KMS-11 (cell line): ENCODE results near the gene NELL1.

Source experiments
- H2AFZ ChIP-seq: fragments of 200-600 bp; sonication (generic); 2 replicates; pipeline ENCODE4 v1.6.1; 2016; ENCODE audit warnings: antibody characterized with exemption, mixed run types, low read depth
- H3K27ac ChIP-seq: fragments of 200-600 bp; sonication (generic); 2 replicates; pipeline ENCODE4 v1.6.1; 2016; ENCODE audit warnings: mild to moderate bottlenecking, mixed run types
- H3K27me3 ChIP-seq: fragments of 200-600 bp; sonication (generic); 2 replicates; pipeline ENCODE4 v1.6.1; 2017; ENCODE audit warnings: mild to moderate bottlenecking, low read depth, mixed run types, moderate library complexity; ENCODE audit not compliant: insufficient read depth
- H3K36me3 ChIP-seq: fragments of 200-600 bp; sonication (generic); 2 replicates; pipeline ENCODE4 v1.6.1; 2017; ENCODE audit warnings: mild to moderate bottlenecking, mixed run types; ENCODE audit not compliant: insufficient read depth
- H3K4me1 ChIP-seq: fragments of 200-600 bp; sonication (generic); 2 replicates; pipeline ENCODE4 v1.6.1; 2016; ENCODE audit warnings: mild to moderate bottlenecking, low read depth, mixed run types; ENCODE audit not compliant: poor library complexity, severe bottlenecking
- H3K4me2 ChIP-seq: fragments of 200-600 bp; sonication (generic); 2 replicates; pipeline ENCODE4 v1.7.0; 2016; ENCODE audit warnings: mild to moderate bottlenecking, mixed run types
- H3K4me3 ChIP-seq: fragments of 200-600 bp; sonication (generic); IDR thresholded peaks from 2 replicates; pipeline ENCODE4 v1.6.1; 2017; ENCODE audit warnings: low read depth, low read length, mixed read lengths; ENCODE audit not compliant: insufficient read depth
- H3K79me2 ChIP-seq: fragments of 200-600 bp; sonication (generic); 2 replicates; pipeline ENCODE4 v1.6.1; 2016; ENCODE audit warnings: low read depth, mixed run types; ENCODE audit not compliant: insufficient read depth
- H3K9ac ChIP-seq: fragments of 200-600 bp; sonication (generic); 2 replicates; pipeline ENCODE4 v1.6.1; 2016; ENCODE audit warnings: mild to moderate bottlenecking, mixed run types
- H4K20me1 ChIP-seq: fragments of 200-600 bp; sonication (generic); 2 replicates; pipeline ENCODE4 v1.6.1; 2016; ENCODE audit warnings: mild to moderate bottlenecking, mixed run types; ENCODE audit not compliant: insufficient read depth
- CTCF ChIP-seq: fragments of 200-600 bp; sonication (generic); conservative IDR thresholded peaks from 2 replicates; pipeline ENCODE4 v1.6.1; 2017; ENCODE audit warnings: low read depth, mild to moderate bottlenecking, antibody characterized with exemption, low read length, moderate library complexity, mixed read lengths

Gene NELL1

DNA sequence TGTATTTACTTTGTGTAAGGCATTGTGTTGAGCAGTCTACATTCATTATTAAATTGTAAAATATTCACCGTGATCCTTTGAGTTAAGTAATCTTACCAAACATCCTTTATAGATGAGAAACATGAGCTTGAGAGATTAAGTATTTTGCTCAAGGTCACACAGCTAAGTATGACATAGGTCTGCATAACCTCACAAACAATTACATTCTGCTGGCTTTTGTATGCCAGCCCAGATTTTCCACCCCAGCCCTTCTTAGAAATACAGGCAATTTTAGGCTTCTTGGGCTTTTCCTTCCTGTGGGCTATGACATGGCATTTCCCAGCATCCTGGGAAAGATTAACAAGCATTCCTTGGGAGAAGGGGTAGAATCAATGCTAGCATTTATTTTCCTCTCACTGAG, 357.3 kb downstream of the NELL1 start:
- no peak for TF ChIP-seq CTCF
- no peaks in the 10 kb centered on the region for H4K20me1 ChIP-seq
- H2AFZ ChIP-seq: no peak overlapping the region
- no peaks in the 10 kb centered on the region for H3K27me3 ChIP-seq
- H3K9ac ChIP-seq: no peak overlapping the region
- no peak overlapping the region for H3K4me3 ChIP-seq
- no peak overlapping the region for H3K27ac ChIP-seq
- H3K79me2 ChIP-seq: no peaks in the 10 kb centered on the region
- no peak overlapping the region for H3K4me2 ChIP-seq
- H3K36me3 ChIP-seq: no peaks in the 10 kb centered on the region
- no peaks in the 10 kb centered on the region for H3K4me1 ChIP-seq

DNA sequence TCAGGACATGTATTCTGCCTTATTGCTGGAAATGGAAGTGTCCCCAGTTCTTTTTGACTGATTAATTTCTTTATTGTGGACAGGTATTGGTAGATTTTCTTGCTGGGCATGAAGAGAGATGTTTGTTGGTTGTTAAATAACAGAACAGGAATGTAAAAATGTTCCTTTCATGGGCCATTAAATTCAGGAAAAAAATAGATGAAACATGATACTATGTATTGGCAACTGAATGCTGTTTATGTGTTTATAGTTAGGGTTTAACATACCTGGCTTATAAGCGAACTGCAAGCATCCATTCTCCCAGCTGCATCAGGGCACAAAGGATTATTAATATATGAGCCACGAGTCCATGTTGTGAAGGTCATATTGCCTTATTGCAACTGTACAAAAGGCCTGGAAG, 368.5 kb downstream of the NELL1 start:
- H3K27ac ChIP-seq: no peak overlapping the region
- no peaks in the 10 kb centered on the region for H3K79me2 ChIP-seq
- no peak overlapping the region for H2AFZ ChIP-seq
- no peak overlapping the region for H3K9ac ChIP-seq
- no peak for TF ChIP-seq CTCF
- no peaks in the 10 kb centered on the region for H3K27me3 ChIP-seq
- no peak overlapping the region for H3K4me2 ChIP-seq
- H3K4me3 ChIP-seq: no peak overlapping the region
- no peaks in the 10 kb centered on the region for H4K20me1 ChIP-seq
- H3K4me1 ChIP-seq: no peaks in the 10 kb centered on the region
- no peaks in the 10 kb centered on the region for H3K36me3 ChIP-seq

DNA sequence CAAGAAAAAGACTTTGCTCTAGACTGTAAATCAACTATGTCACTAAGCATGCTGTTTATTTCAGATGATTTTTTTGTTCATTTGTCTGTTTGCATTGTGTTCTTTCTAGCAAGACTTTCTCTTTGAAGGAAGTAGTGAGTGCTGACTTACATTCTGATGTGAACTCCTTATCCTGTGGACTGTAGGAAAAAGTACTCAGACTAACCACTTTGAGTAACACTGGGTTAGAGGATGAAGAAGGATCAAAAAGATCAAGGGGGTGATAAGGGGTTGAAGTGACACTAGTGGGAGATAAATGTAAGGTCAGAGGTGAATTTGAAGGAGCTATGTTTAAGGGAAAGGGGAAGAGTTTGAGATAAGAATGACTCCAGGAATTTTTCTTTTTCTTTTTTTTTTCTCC, 369.4 kb downstream of the NELL1 start:
- H3K4me3 ChIP-seq: no peak overlapping the region
- H3K4me2 ChIP-seq: no peak overlapping the region
- no peak overlapping the region for H2AFZ ChIP-seq
- no peak for TF ChIP-seq CTCF
- no peaks in the 10 kb centered on the region for H3K36me3 ChIP-seq
- H3K79me2 ChIP-seq: no peaks in the 10 kb centered on the region
- H3K4me1 ChIP-seq: no peaks in the 10 kb centered on the region
- no peak overlapping the region for H3K9ac ChIP-seq
- no peaks in the 10 kb centered on the region for H3K27me3 ChIP-seq
- no peaks in the 10 kb centered on the region for H4K20me1 ChIP-seq
- H3K27ac ChIP-seq: no peak overlapping the region

- H4K20me1 ChIP-seq: no peaks in the 10 kb centered on the region
Measured at GRCh38 chr11:21040630-21041029, 371.2 kb downstream of the NELL1 start.

More at GRCh38 chr11:21040630-21041029, 371.2 kb downstream of the NELL1 start:
- H2AFZ ChIP-seq: no peak overlapping the region
- H3K79me2 ChIP-seq: no peaks in the 10 kb centered on the region
- no peak overlapping the region for H3K27ac ChIP-seq
- H3K36me3 ChIP-seq: no peaks in the 10 kb centered on the region
- no peaks in the 10 kb centered on the region for H3K27me3 ChIP-seq
- TF ChIP-seq CTCF: no peak
- H3K4me3 ChIP-seq: no peak overlapping the region
- no peaks in the 10 kb centered on the region for H3K4me1 ChIP-seq
- no peak overlapping the region for H3K4me2 ChIP-seq
- no peak overlapping the region for H3K9ac ChIP-seq
